ENCODE results near the gene NFILZ.

NFILZ gene

GRCh38 chr19:8629996-8630683, at the start of gene NFILZ:
Gene NFILZ (plus strand): TSS chr19:8630633. CDS start chr19:8676766, 46,133 bp downstream.
- in situ Hi-C loops (cut with MboI; ENCODE audit: low sequenced_read_pairs): no loop called here

GRCh38 chr19:8580710-8581281, 49.6 kb upstream of the NFILZ start:
- in situ Hi-C loops (cut with MboI; ENCODE audit: low sequenced_read_pairs): no loop called here

- in situ Hi-C loops (cut with MboI; ENCODE audit: low sequenced_read_pairs): no loop called here
Measured at GRCh38 chr19:8584965-8585893, 45.2 kb upstream of the NFILZ start.

GRCh38 chr19:8585894-8586750, 44.3 kb upstream of the NFILZ start:
- in situ Hi-C loops (cut with MboI; ENCODE audit: low sequenced_read_pairs): no loop called here

- in situ Hi-C loops (cut with MboI; ENCODE audit: low sequenced_read_pairs): no loop called here
Measured at GRCh38 chr19:8589177-8589714, 41.2 kb upstream of the NFILZ start.

GRCh38 chr19:8592231-8593009, 38.0 kb upstream of the NFILZ start:
- in situ Hi-C loops (cut with MboI; ENCODE audit: low sequenced_read_pairs): no loop called here

GRCh38 chr19:8593931-8594330, 36.5 kb upstream of the NFILZ start:
- in situ Hi-C loops (cut with MboI; ENCODE audit: low sequenced_read_pairs): no loop called here

GRCh38 chr19:8595651-8596050, 34.8 kb upstream of the NFILZ start:
- in situ Hi-C loops (cut with MboI; ENCODE audit: low sequenced_read_pairs): no loop called here

- in situ Hi-C loops (cut with MboI; ENCODE audit: low sequenced_read_pairs): no loop called here
Measured at GRCh38 chr19:8596168-8596567, 34.3 kb upstream of the NFILZ start.

GRCh38 chr19:8600064-8600463, 30.4 kb upstream of the NFILZ start:
- in situ Hi-C loops (cut with MboI; ENCODE audit: low sequenced_read_pairs): loop anchor here (25.0 kb wide), 1 partner anchor 487 kb away; the partner anchor contains the start of gene OR1M1

- in situ Hi-C loops (cut with MboI; ENCODE audit: low sequenced_read_pairs): loop anchor here (25.0 kb wide), 1 partner anchor 486 kb away; the partner anchor contains the start of gene OR1M1
Measured at GRCh38 chr19:8600816-8601215, 29.6 kb upstream of the NFILZ start.

- in situ Hi-C loops (cut with MboI; ENCODE audit: low sequenced_read_pairs): loop anchor here (25.0 kb wide), 1 partner anchor 486 kb away; the partner anchor contains the start of gene OR1M1
Measured at GRCh38 chr19:8601796-8602195, 28.6 kb upstream of the NFILZ start.

GRCh38 chr19:8605514-8605913, 24.9 kb upstream of the NFILZ start:
- in situ Hi-C loops (cut with MboI; ENCODE audit: low sequenced_read_pairs): loop anchor here (25.0 kb wide), 1 partner anchor 482 kb away; the partner anchor contains the start of gene OR1M1

GRCh38 chr19:8607386-8607785, 23.0 kb upstream of the NFILZ start:
- in situ Hi-C loops (cut with MboI; ENCODE audit: low sequenced_read_pairs): loop anchor here (25.0 kb wide), 1 partner anchor 480 kb away; the partner anchor contains the start of gene OR1M1

- in situ Hi-C loops (cut with MboI; ENCODE audit: low sequenced_read_pairs): loop anchor here (25.0 kb wide), 1 partner anchor 478 kb away; the partner anchor contains the start of gene OR1M1
Measured at GRCh38 chr19:8608941-8609278, 21.5 kb upstream of the NFILZ start.

GRCh38 chr19:8609279-8610040, 21.0 kb upstream of the NFILZ start:
- in situ Hi-C loops (cut with MboI; ENCODE audit: low sequenced_read_pairs): loop anchor here (25.0 kb wide), 1 partner anchor 478 kb away; the partner anchor contains the start of gene OR1M1

GRCh38 chr19:8610041-8610935, 20.1 kb upstream of the NFILZ start, which contains the start of gene ADAMTS10:
Gene ADAMTS10 (minus strand): TSS chr19:8610715. CDS start chr19:8605710, 5,005 bp downstream.
- in situ Hi-C loops (cut with MboI; ENCODE audit: low sequenced_read_pairs): loop anchor here (25.0 kb wide), 1 partner anchor 477 kb away; the partner anchor contains the start of gene OR1M1

All from HL-60/S4 treated with phorbol 12-myristate 13-acetate at 8.2 ng/mL for 4 days and 3 days (cell line).